IPS-20b (cell line): ENCODE results near the gene CSNK1A1.
A peak's percentile ranks its signal among the peaks of the same experiment; 100 is the strongest.
"Not testable (repeated sequence)": the region's sequence is repeated elsewhere in the genome, so short reads cannot be mapped to it uniquely, and the experiment has no call there.

ENCODE experiments used
- H3K27ac ChIP-seq: one replicate; pipeline ENCODE4 v1.5.1; 2013; ENCODE audit warnings: low read length
- H3K27me3 ChIP-seq: 2 replicates; pipeline ENCODE4 v1.6.1; 2013; ENCODE audit warnings: mild to moderate bottlenecking, low read length, inconsistent platforms; ENCODE audit not compliant: insufficient read depth
- H3K36me3 ChIP-seq: 2 replicates; pipeline ENCODE4 v1.6.1; 2013; ENCODE audit warnings: low read depth, mild to moderate bottlenecking, inconsistent platforms, low read length, moderate library complexity; ENCODE audit not compliant: insufficient read depth
- H3K4me1 ChIP-seq: 2 replicates; pipeline ENCODE4 v1.6.1; 2013; ENCODE audit warnings: mild to moderate bottlenecking, control low read depth, inconsistent platforms, low read length, moderate library complexity; ENCODE audit not compliant: insufficient read depth
- H3K4me3 ChIP-seq: 2 replicates; pipeline ENCODE4 v1.5.1; 2013; ENCODE audit warnings: mild to moderate bottlenecking, low read length, inconsistent platforms
- H3K9ac ChIP-seq: 2 replicates; pipeline ENCODE4 v1.6.1; 2013; ENCODE audit warnings: low read depth, mild to moderate bottlenecking, inconsistent platforms, low read length, moderate library complexity
- H3K9me3 ChIP-seq: 2 replicates; pipeline ENCODE4 v1.6.1; 2013; ENCODE audit warnings: mild to moderate bottlenecking, low read depth, low read length, inconsistent platforms; ENCODE audit not compliant: insufficient read depth

The CSNK1A1 gene

DNA sequence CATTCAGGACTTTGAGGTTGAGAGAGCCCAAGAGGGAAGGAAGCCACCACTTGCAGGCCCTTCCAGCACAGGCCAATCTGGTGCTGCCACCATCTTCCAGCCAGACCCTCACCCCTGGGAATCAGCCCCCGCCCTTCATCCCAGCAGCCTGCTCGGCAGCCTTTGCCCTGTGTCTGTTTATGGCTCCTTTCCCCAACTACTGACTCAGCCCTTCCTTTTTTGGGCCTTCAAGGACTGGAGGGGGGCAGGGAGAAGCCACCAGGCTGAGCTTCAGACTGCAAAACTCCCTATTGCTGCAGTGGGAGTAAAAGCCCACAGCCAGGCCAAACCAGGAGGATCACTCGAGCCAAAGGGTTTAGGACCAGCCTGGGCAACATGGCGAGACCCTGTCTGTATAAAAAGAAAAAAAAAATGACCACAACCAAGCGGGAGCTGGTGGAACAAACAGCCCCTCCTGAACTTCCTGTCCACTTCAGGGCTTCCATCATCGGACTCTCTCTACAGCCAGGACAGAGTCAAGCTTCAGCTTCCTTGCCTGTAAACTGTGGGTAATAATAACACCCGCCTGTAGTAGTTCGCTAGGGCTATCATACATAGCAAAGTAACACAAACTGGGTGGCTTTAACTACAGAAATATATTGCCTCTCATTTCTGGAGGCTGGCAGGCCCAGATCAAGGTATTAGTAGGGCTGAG is 86.3 kb downstream of the CSNK1A1 start:
- H3K4me3 ChIP-seq, result no peak overlapping the region
- H3K9me3 ChIP-seq, result no peaks in the 10 kb centered on the region
- H3K27me3 ChIP-seq, result no peaks in the 10 kb centered on the region
- H3K27ac ChIP-seq, result no peak overlapping the region
- no peak overlapping the region for H3K9ac ChIP-seq
- no peaks in the 10 kb centered on the region for H3K36me3 ChIP-seq
- no peaks in the 10 kb centered on the region for H3K4me1 ChIP-seq

DNA sequence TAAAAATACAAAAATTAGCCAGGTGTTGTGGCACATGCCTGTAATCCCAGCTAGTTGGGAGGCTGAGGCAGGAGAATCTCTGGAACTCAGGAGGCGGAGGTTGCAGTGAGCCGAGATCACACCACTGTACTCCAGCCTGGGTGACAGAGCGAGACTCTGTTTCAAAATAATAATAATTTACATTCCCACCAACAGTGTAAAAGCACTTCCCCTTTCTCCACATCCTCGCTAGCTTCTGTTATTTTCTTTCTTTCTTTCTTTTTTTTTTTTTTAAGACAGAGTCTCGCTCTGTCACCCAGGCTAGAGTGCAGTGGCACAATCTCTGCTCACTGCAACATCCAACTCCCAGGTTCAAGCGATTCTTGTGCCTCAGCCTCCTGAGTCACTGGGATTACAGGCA is 89.3 kb downstream of the CSNK1A1 start:
- not testable (repeated sequence) for H3K4me3 ChIP-seq, H3K9me3 ChIP-seq, H3K27me3 ChIP-seq, H3K4me1 ChIP-seq, H3K36me3 ChIP-seq, H3K27ac ChIP-seq, H3K9ac ChIP-seq

DNA sequence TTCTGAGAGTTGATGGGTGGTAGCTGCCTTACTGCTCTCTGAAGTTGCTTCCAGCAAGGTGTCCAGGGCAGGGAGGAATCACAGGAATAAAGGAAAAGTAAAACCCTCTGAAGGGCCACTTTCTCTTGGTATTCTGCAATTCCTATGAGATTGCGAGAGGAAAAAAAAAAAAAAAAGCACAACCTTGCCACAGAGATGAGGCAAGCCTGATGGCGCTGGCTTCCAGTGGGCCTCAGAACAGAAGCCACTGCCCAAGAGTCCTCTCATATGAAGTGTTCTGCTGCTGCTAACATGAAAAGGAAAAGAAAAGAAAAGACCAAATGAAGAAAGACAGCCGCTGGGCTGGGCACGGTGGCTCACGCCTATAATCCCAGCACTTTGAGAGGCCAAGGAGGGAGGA is 91.3 kb downstream of the CSNK1A1 start:
- H3K9me3 ChIP-seq, result no peaks in the 10 kb centered on the region
- H3K4me1 ChIP-seq, result no peaks in the 10 kb centered on the region

DNA sequence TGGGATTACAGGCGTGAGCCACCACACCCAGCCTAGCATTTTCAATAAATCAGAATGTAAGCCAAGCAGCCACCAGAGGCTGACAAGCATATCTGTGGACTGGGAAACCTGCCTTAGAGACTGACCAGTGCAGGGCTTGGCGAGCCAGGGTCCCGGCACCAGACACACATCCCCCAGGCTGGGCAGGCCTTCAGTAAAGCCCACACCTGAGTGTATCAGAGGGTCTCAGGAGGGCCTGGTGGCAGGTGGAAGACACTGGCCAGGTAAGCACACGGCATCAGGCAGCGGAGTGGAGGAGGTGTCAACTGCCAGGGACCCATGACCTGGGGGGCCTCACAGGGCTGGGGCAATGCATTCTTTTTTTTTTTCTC is 93.9 kb downstream of the CSNK1A1 start:
- Histone ChIP-seq H3K36me3 (no peaks in the 10 kb centered on the region), H3K9me3 (no peaks in the 10 kb centered on the region), H3K4me1 (peaks cover 6% of the 10 kb centered on the region; the same call in 1 of the 2 replicates), H3K4me3 (no peak overlapping the region), H3K9ac (no peak overlapping the region), H3K27me3 (no peaks in the 10 kb centered on the region), H3K27ac (no peak overlapping the region)

More for the DNA sequence above, 91.3 kb downstream of the CSNK1A1 start:
- no peak overlapping the region for H3K4me3 ChIP-seq
- H3K27ac ChIP-seq, result no peak overlapping the region
- H3K36me3 ChIP-seq, result no peaks in the 10 kb centered on the region
- H3K9ac ChIP-seq, result no peak overlapping the region
- H3K27me3 ChIP-seq, result no peaks in the 10 kb centered on the region

DNA sequence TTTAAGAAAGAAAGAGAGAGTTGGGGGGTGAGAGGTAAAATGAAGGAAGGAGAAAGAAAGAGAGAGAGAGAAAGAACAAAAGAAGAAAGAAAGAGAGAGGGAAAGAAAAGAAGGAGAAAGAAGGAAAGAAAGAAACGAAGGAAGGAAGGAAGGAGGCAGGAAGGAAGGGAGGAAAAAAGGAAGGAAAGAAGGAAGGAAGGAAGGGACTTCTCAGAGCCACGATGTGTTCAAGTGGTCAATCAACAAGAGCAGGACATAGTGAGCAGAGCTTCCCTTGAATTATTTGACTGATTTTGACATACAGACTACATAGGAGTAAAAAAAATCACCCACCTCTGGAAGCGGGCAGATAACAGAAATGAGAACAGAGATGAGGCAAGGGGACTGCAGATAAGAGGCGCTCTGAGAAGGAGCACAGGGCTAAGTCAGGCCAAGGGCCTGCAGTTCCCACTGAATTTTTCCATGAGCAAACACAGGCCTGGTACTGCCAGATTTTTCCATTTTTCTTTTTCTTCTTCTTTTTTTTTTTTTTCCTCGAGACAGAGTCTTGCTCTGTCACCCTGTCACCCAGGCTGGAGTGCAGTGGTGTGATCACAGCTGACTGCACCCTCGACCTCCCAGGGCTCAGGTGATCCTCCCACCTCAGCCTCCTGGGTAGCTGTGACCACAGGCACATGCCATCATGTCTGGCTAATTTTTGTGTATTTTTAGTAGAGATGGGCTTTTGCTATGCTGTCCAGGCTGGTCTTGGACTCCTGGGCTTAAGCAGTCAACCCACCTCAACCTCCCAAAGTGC is 94.4 kb downstream of the CSNK1A1 start:
- H3K9ac ChIP-seq, result no peak overlapping the region
- peaks cover 6% of the 10 kb centered on the region; the same call in 1 of the 2 replicates for H3K4me1 ChIP-seq
- H3K27me3 ChIP-seq, result no peaks in the 10 kb centered on the region
- no peaks in the 10 kb centered on the region for H3K9me3 ChIP-seq
- no peaks in the 10 kb centered on the region for H3K36me3 ChIP-seq
- H3K4me3 ChIP-seq, result no peak overlapping the region
- H3K27ac ChIP-seq, result no peak overlapping the region

DNA sequence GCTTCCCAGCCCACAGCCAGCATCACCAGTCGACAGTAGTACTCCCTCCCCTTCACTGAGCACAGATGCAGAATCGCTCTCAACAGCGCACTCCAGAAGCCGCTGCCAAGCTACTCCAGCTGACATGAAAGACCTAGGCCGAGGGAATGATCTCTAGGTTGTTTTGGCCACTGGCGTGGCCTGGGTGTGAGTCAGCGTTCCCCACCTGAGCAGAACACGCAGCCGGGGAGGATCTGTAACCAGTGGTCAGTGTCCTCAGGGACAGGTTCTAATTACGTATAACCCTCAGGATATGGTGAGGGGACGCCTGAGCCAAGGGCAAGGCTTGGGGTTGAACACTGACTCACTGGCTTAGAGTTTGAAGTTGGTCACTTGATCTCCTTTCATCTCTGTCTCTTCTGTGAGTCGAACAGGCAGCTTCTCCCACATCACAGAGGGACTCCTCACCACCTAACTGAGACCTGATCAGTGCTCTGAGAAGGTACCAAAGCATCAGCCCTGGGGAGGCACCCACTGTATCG is 95.3 kb downstream of the CSNK1A1 start:
- H3K27me3 ChIP-seq, result no peaks in the 10 kb centered on the region
- H3K4me3 ChIP-seq, result no peak overlapping the region
- H3K27ac ChIP-seq, result no peak overlapping the region
- H3K36me3 ChIP-seq, result no peaks in the 10 kb centered on the region
- H3K9me3 ChIP-seq, result no peaks in the 10 kb centered on the region
- no peak overlapping the region for H3K9ac ChIP-seq
- H3K4me1 ChIP-seq, result peaks cover 6% of the 10 kb centered on the region; the same call in 1 of the 2 replicates

DNA sequence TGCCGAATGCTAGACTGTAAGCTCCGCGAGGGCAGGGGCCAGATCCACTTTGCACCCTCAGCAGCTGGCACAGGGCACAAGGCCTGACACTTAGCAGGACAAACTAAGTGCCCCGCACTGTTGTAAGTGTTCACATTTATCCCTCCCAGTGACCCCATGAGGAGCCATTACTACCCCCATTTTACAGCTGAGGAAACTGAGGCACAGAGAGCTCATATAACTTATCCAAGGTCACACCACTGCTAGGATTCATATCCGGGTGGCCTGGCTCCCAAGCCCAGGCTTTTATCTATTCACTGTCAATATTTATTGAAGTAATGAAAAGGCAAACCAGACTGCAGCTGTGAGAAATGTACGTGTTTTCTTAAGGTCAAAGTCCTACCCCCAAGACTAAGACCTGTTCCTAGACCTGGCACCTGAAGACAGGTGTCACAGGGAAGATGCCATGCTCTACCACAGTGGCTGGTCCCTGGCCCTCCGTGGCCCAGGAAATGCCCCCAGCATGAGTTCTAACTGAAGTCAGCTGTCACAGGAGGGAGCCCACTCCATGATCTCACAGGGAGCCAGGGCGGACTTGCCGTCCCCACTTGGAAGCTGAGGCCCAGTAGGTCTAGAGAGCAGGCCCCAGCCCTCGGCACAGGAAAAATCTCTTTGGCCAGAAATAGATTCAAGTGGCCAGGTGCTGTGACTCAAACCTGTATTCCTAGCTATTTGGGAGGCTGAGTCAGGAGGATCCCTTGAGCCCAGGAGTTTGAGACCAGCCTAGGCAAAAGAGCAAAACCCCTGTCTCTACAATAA is 97.4 kb downstream of the CSNK1A1 start:
- H3K27me3 ChIP-seq, result no peaks in the 10 kb centered on the region
- H3K4me3 ChIP-seq, result no peak overlapping the region
- no peak overlapping the region for H3K9ac ChIP-seq
- H3K4me1 ChIP-seq, result peaks cover 6% of the 10 kb centered on the region; the same call in 1 of the 2 replicates
- H3K36me3 ChIP-seq, result no peaks in the 10 kb centered on the region
- no peak overlapping the region for H3K27ac ChIP-seq
- H3K9me3 ChIP-seq, result no peaks in the 10 kb centered on the region

DNA sequence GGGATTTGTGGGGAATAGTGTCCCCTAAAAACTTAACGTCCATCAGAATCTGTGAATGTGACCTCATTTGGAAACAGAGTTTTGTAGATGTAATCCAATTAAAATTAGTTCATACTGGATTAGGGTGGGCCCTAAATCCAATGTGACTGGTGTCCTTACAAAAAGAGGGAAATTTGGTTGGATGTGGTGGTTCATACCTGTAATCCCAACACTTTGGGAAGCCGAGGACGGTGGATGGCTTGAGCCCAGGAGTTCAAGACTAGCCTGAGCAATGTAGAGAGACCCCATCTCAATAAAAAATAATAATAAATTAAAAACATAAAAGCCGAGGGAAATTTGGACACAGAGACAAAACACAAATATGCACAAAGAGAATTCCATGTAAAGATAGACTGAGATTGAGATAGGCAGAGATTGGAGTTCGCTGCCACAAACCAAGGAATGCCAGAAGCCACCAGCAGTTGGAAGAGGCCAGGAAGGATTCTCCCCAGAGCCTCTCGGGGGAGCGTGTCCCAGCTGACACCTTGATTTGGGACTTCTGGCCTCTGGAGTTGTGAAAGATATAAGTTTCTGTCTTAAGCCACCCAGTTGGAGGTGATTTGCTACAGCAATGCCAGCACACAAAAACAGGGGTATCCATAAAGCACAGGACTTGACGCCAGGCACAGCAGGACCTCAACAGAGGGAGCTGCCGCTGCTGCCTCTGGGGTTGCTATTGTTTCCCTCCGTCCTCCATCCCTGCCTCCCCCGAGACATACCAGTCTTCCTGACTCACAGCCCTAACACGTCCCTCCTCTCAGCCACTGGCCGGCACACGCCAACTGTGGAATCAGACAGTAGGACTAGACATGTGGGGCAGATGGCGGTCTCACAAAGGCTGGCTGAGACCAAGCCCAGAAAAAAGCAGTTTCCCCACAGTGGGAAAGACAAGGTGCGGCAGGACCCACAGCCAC is 98.3 kb downstream of the CSNK1A1 start:
- Histone ChIP-seq H3K9ac (no peak overlapping the region), H3K9me3 (no peaks in the 10 kb centered on the region), H3K27ac (no peak overlapping the region), H3K36me3 (no peaks in the 10 kb centered on the region), H3K4me3 (no peak overlapping the region), H3K4me1 (peaks cover 6% of the 10 kb centered on the region; the same call in 1 of the 2 replicates), H3K27me3 (no peaks in the 10 kb centered on the region)

DNA sequence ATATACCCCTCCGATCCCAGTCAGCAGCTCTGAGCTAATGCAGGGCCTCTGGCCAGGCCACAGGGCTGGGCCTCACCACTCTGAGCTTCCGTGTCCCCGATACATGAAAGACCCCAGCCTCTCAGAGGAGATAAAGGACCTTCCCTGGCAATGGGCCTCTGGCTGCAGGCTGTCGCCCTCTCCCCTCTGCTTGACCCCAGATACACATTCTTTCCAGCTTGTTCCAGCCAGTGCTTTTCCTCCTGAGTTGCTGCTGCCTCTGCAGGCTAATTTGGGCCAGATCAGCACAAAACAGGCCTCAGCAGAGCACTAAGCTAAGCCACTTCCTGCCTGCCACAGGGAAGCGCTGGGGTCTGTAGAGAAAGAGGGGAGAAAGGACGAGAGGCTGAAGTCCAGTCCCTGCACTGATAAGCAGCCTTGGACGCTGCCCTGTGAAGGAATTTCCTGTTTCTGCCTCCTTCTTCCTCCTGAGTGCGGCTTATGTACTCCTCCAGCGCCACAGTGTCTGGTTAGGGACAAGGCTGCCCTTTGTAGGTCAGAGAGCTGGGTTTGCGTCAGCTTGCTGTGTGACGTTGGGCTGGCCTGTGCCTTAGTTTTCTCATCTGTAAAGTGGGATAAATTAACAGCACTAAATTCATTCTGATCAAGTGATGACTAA is 99.1 kb downstream of the CSNK1A1 start:
- Histone ChIP-seq H3K9me3 (no peaks in the 10 kb centered on the region), H3K27ac (no peak overlapping the region), H3K4me1 (peaks cover 6% of the 10 kb centered on the region; the same call in 1 of the 2 replicates), H3K27me3 (no peaks in the 10 kb centered on the region), H3K9ac (0 out of 2 replicates have a peak overlapping the region, but pooled peaks have one; percentile 12), H3K36me3 (no peaks in the 10 kb centered on the region), H3K4me3 (no peak overlapping the region)

DNA sequence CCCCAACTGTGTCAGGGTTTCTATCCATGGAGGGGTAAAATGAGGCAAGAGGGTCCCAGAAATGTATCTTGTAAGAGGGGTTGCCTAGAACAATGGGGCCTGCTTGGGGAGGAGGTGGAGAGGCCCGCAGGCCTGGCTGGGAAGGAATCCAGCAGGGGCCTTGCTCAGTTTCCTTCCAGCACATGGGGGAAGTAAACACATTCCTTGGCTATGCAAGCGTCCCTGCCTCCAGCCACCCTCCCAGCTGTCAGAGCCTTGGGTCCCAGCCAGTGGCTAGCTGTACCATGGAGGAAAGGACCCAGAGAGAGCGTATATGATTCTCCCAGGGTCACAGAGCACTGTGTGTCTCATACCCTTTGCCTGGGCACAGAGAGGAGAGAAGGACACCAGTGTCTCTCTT is 101.0 kb downstream of the CSNK1A1 start:
- Histone ChIP-seq H3K9ac (no peak overlapping the region), H3K27ac (no peak overlapping the region), H3K4me1 (peaks cover 8% of the 10 kb centered on the region; the same call in 1 of the 2 replicates)

More for the DNA sequence above, 101.0 kb downstream of the CSNK1A1 start:
- no peak overlapping the region for H3K4me3 ChIP-seq
- H3K27me3 ChIP-seq, result no peaks in the 10 kb centered on the region
- H3K9me3 ChIP-seq, result no peaks in the 10 kb centered on the region
- H3K36me3 ChIP-seq, result no peaks in the 10 kb centered on the region
